GM21737 (cell line): Measurements from ENCODE around the gene WWP2.
"Not testable (repeated sequence)": the region's sequence is repeated elsewhere in the genome, so short reads cannot be mapped to it uniquely, and the experiment has no call there.

ENCODE experiments used
- ATAC-seq: cut with Tn5 transposase; IDR thresholded peaks from one replicate; pipeline ENCODE4 v1.9.1; 2021; ENCODE audit warnings: mild to moderate bottlenecking, moderate library complexity; ENCODE audit not compliant: unreplicated experiment

Gene WWP2

DNA sequence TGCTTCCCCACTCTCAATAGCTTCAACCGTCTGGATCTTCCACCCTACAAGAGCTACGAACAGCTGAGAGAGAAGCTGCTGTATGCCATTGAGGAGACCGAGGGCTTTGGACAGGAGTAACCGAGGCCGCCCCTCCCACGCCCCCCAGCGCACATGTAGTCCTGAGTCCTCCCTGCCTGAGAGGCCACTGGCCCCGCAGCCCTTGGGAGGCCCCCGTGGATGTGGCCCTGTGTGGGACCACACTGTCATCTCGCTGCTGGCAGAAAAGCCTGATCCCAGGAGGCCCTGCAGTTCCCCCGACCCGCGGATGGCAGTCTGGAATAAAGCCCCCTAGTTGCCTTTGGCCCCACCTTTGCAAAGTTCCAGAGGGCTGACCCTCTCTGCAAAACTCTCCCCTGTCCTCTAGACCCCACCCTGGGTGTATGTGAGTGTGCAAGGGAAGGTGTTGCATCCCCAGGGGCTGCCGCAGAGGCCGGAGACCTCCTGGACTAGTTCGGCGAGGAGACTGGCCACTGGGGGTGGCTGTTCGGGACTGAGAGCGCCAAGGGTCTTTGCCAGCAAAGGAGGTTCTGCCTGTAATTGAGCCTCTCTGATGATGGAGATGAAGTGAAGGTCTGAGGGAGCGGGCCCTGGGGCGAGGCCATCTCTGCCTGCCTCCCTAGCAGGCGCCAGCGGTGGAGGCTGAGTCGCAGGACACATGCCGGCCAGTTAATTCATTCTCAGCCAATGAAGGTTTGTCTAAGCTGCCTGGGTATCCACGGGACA lies 177.9 kb downstream of the WWP2 start:
- no peak for ATAC-seq

DNA sequence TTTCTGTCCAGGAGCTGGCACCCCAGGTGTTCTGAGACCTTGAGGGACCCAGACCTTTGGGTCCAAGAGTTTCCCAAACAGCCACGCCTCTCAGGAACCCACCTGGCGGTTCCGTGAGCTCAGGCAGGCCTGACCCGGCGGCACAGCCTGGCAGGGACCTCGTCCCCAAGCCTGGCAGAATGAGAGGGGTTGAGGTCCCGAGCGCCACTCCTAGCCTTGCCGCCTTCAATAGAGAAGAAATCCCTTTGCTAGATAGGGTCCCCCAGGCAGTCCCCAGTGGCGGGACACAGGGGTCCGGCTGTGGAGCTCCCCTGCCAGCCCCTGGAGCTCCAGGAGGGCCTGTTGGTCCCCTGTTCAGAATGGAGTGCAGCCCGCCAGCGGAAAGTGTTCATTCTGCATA lies 178.5 kb downstream of the WWP2 start:
- no peak for ATAC-seq

DNA sequence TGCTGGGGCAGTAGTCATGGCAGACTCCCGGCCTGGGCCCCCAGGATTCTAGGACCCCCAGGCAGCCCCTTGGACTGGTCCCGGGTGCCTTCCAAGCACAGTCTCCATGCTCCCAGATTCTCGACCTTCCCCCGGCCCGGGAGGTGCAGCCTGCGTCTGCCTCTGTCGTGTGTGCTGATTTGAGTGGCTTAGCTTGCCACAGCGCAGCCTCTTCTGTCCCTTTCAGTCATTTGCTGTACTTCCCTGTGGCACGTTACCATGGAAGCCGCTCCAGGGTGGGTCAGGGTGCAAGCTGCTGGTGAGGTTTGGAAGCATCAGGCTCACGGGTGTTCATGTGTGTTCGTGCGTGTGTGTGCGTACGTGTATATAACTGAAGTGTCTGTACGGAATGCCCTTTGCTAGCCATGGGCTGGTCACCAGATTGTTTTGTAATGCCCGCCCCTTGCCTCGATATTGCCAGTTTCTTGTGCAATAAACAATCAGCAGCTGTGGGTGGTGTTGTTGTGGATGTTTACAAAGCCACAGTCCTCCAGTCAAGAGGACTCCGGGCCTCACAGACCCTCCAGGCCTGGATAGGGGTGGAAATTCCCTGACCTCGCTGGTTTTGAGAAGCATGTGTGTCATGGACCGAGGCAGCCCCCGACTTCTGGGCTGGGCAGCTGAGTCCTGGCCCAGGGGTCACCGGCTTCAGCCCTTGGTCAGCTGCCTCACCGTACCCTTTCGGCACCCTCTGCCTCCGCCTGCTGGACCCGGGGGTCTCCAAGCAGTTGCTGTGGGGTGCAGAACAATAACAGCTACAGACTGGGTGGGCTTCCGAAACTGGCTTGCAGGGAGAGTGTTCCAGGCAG lies 179.3 kb downstream of the WWP2 start:
- ATAC-seq, result no peak

DNA sequence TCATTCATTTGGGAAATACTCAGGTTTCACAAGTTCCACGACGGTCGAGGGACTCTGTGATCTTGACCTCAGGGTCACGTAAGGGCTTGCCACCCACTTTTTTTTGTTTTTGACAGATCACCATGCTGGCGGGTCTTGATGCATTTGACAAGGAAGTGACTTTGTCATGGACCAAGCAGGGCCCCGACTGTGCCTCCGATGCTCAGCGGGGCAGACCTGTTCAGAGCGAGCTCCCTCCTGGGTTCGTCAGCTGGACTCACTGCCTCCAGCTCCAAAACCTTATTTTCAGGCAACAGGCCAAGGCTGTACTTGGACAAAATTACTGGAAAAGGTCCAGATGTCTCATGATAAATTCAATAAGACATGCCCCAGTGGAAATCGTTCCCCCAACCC lies 180.0 kb downstream of the WWP2 start:
- ATAC-seq, result no peak

DNA sequence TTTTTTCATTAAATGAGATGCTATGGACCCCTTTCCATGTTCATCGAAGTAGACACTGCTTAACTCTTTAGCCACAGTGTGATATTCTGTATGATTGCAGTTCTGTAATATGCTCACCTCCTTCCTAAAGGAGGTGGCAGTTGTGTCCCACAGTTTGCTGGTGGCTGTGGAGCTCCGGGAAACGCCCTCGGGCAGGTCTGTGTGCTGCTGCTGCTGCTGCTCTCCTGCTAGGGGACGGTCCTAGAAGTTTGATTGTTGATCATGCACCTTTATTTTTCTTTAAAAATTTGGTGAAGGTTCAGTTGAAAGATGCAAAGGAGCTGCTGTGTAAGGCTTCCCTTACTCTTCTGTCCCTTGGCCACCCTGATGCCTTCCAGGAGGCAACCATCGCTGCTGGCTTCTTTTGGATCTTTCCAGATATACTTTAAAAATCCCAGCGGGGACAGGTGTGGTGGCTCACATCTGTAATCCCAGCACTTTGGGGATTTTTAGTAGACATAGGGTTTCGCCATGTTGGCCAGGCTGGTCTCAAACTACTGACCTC lies 180.6 kb downstream of the WWP2 start:
- no peak for ATAC-seq

DNA sequence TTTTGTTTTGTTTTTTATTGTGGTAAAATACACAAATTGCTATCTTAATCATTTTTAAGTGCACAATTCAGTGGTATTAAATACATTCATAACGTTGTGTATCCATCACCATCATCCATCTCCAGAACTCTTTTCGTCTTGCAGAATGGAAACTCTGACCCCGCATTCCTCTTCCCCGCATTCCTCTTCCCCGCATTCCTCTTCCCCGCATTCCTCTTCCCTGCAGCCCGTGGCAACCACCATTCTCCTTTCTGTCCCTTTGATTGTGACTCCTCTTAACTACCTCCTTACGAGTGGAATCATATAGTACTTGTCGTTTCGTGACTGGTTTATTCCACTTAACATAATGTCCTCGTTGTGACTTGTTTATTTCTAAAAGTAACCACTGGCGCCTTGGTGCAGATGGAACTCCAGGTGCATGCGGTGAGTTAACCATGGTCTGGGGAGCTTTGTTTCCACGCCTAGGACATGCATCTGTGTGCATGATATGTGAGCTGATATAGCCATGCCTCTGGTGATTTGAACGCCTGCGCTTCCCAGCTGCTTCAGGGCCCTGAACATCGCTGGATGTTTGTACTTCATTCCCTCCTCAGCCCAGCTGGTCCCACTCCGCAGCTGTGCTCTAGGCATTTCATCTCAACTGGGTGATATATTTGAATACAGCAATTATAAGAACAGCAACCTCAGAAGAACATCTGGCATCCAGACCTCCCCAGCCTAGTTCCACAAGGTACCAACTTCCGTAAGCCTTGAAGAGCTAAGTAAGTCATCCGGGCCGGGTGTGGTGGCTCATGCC lies 181.3 kb downstream of the WWP2 start:
- ATAC-seq, result not testable (repeated sequence)

DNA sequence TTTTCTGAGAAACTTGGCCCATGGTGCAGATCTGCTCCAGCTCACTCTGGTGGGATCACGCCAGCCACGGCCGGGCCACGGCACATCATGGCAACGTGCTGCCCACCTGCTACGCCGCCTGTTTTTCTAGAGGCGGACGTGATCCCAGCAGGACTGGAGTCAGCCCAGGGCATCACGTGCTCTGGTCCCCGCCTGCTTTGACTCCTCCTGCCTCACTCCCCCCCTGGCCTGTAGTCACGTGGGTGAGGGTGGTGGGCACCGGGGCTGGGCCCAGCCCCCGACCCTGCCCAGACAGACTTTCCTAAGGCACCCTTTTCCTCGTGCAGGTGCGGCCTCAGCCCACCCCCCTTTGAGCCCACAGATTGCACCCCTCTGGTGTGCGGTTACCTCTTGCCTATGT lies 188.3 kb downstream of the WWP2 start:
- ATAC-seq, result not testable (repeated sequence)

DNA sequence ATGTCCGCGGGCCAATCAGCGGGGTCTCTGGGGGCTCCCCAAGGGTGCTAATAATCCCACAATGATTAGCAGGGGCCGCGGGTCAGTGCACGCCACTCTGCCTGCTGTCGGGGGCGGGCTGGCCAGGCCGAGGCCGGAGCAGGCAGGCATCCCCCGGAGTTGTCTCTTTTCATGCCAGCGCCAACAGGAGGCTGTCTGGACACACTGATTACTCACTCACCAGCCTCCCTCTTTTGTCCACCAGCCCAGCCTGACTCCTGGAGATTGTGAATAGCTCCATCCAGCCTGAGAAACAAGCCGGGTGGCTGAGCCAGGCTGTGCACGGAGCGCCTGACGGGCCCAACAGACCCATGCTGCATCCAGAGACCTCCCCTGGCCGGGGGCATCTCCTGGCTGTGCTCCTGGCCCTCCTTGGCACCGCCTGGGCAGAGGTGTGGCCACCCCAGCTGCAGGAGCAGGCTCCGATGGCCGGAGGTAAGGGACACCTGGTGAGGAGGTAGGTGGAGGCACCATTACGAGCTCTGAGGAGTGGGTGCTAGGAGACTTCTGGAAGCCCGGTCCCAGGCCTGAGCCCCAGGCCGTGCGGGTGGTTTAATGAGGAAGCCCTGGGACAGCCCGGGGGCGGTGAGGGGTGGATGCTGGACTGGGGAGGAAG lies 189.0 kb downstream of the WWP2 start, which contains the start of gene CLEC18A:
TSS of gene CLEC18A (plus strand) at position 318 of the 655 bp plus-strand sequence. CDS start at position 351, 33 bp downstream.
- not testable (repeated sequence) for ATAC-seq

DNA sequence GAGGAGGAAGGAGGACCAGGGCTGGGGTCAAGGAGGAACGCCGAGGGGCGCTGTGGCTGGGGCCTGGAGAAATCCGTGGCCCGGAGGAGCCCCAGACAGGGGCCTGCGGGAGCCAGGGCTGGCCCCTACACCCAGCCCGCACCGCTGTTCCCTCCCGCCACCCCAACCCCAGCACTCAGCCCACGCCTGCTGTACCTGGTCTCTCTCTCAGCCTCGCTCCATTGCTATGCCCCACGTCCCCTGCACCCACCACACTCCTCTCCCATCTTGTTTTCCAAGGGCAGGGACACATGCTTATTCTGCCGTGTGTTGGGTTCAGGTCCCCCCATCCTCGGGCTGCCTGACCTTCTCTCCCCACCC lies 189.5 kb downstream of the WWP2 start:
- ATAC-seq, result not testable (repeated sequence)

DNA sequence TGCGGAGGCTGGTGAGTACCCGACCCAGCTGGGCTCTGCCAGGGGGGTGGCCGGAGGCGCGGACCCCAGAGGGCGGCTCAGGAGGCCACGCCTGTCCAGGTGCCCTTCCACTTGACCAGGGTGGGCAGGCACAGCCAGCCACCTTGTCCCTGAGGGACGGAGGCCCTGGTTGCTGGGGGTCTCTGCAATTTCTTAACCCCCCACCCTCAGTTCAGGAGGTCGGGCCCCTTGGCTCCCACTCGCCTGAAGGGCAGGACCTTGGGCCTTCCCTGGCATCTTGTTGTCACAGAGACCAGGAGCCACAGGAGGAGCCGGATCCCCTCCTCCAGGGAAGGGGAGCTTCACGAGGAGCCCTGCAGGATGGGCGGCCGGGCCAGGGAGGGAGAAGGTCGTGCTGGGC lies 190.0 kb downstream of the WWP2 start:
- ATAC-seq, result not testable (repeated sequence)

DNA sequence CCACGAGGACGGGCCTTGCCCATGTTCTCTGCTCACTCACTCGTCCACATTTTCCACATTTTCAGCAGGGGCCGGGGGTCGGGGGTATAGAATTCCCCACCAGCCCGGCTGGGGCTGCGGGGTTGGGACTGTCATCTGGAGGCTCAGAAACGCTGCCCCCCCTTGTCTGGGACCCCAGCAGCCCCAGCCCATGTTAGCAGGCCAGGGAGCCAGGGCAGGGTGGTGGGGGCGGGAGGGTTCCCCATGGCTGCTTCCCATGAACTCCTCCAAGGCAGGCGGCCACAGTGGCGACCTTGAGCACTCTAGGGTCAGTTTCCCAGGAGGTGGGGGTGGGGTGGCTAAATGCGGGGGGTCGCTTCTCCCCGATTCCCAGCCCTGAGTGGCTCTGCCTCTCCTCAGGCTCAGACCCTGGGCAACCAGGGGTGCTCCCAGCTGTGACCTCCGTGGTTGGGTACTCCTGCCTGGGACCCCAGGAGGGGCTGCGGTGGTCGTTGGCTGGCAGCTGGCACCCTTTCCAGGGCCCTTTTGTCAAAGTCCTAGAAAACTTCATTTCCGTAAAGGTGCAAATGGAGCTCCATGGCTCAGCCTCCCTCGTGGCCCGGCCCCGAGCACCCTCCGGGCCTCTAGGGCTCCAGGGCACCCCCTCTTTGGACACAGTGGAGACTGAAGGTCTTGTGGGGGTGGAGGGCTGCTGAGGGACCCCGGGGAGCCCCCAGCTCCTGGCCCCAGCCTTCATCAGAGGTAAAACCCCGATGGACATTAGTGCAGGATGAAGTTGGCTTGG lies 190.6 kb downstream of the WWP2 start:
- ATAC-seq, result not testable (repeated sequence)

DNA sequence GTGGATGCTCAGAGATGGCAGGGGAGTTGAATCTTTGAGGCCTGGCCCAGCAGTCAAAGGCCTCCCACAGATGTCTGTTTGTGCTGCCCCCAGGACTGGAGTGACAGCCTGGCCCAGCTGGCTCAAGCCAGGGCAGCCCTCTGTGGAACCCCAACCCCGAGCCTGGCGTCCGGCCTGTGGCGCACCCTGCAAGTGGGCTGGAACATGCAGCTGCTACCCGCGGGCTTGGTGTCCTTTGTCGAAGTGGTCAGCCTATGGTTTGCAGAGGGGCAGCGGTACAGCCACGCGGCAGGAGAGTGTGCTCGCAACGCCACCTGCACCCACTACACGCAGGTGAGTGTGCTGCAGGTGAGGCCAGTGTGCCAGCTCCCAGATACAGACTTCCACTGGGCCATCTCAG lies 192.1 kb downstream of the WWP2 start:
- not testable (repeated sequence) for ATAC-seq

DNA sequence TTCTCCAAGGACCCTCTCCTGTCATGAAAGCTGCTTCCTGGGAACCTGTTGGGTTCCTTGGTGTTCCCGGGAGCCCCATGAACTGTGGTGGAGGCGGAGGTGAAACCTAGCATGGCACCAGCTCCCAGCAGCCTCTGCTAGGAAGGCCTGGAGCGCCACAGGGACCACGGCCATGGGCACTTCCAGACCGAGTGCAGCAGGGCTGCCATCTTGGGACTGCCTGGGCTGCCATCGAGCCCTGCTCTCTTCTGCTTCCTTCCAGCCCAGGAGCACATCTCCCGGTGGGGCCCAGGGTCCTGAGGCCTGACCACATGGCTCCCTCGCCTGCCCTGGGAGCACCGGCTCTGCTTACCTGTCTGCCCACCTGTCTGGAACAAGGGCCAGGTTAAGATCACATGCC lies 201.2 kb downstream of the WWP2 start:
- ATAC-seq, result not testable (repeated sequence)

DNA sequence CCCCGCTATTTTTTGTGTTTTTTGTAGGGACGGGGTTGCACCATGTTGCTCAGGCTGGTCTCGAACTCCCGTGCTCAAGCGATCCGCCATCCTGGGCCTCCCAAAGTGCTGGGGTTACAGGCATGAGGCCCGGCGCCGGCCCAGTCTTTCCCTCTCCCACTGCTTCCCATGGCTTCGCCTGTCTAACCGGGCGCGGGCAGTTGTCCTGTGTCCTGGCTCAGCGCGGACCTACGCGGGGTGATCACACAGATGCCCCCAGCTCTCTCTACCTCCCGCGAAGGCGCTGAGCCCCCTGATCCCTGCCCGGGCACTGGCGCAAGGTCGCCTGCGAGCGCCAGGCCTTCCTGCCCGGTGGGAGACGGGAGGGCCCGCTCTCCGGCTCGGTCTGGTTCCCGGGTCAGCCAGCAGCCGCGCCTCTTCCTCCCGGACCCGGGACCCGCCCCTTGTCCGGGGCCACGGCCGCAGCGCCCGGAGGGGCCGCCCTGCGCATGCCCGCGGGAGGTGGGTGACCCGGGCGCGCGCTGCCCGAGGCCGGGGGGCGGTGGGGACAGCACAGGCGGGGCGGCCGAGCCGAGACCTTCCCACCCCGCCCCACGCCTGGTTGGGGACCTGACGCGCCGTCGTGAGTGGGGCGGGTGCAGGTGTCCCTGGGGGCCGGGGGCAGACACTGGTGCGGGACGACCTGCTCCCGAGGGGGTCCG lies 203.0 kb downstream of the WWP2 start:
- not testable (repeated sequence) for ATAC-seq

DNA sequence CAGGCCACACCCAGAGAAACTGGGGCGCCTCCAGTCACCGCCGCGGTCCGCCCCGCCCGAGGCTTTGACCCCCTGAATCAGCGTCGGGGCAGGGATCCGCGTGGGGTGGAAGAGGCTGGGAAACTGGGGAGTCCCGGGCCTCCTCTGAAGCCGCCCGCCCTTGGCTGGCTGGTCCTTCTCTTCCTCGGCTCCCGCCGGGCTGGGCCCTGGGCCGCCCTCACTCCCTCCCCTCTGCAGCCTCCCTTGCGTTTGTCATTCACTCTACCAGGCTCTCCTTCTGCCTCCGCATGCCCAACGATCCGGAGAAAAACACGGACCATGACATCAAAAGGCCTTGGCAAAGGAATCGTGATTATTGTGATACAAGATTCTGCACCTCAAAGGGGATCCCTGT lies 203.5 kb downstream of the WWP2 start:
- not testable (repeated sequence) for ATAC-seq

DNA sequence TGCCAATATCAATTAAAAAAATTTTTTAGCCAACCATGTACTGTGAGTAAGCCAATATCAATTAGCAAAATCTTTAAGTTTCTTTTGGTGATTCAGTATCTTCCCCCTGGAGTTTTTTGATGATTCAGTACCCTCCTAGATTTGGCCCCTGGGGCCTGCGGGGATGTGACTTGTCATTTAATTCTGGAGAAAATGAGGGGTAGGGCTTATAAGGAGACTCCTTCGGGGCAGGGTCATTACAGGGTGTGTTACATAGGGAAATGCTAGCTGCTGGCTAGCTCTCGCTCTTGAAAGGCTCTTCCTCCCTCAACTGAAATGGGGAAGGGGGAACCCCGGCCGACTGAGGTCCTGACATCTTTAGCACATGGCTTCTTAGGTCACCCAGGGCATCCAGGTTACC lies 205.6 kb downstream of the WWP2 start:
- not testable (repeated sequence) for ATAC-seq

DNA sequence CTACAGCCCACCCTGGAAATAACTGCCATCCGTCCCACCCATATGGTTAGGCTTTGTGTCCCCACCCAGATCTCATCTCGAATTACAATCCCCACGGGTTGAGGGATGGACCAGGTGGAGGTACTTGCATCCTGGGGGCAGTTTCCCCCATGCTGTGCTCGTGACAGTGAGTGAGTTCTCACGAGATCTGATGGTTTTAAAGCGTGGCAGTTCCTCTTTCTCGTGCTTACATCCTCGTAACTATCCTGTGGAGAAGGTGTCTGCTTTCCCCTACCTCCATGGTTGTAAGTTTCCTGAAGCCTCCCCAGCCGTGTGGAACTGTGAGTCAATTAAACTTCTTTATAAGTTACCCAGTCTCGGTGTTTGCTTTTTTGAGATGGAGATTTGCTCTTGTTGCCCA lies 206.0 kb downstream of the WWP2 start:
- ATAC-seq, result not testable (repeated sequence)

DNA sequence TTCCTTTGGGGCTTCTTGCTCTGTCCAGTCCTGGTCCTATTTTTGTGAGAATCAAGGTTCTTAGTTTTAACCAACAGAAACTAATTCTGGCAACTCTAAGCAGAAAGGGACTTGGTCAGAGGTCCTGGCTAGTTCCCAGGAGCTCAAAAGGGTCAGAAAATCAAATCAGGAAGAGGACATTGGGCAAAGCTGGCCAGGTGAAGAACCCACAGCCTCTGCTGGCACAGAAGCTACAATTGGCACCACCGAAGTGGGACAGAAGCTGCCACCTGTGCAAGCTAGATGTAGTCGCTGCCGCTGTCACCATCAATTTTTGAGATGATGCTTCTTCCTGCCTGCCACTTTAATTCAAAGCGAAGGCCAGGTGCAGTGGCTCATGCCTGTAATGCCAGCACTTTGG lies 207.5 kb downstream of the WWP2 start:
- not testable (repeated sequence) for ATAC-seq

DNA sequence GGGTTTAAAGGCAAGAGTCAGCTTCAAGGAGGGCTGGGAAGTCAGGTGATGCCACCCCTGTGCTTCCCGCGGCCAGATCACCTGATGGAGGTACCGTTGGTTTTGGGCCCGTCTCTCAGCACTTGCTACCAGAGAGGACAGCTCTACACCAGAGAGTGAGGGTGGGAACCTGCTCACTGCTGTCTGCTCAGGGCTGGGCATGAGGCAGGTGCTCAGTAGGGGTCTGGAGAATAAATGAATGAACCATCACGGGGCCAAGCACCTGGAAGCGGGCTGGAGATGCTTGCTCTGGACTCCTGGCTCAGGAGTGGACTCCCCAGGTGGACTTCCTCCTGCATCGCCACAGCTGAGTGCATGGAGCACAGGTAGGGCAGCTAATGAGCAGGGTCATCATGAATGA lies 210.0 kb downstream of the WWP2 start:
- not testable (repeated sequence) for ATAC-seq
